HepG2 (cell line): Measurements from ENCODE around the gene ULBP2. TPM values are rescaled to one million over a fixed set of nuclear protein-coding genes. Genes with fewer than 3 reads are reported as not detected.

ENCODE experiments used
- ARHGAP35 ChIP-seq: sonication (generic); formaldehyde crosslinking; IDR thresholded peaks from 2 replicates; pipeline ENCODE4 v1.9.0; 2022; ENCODE audit warnings: mild to moderate bottlenecking, inconsistent platforms, moderate library complexity, missing genetic modification reagents, borderline replicate concordance
- CENPX ChIP-seq: sonication (generic); formaldehyde crosslinking; IDR thresholded peaks from 2 replicates; pipeline ENCODE4 v1.9.0; 2021; ENCODE audit warnings: mild to moderate bottlenecking, missing genetic modification reagents, moderate library complexity
- EHMT2 ChIP-seq: fragments of 200-600 bp; sonication (generic); IDR thresholded peaks from 2 replicates; pipeline ENCODE4 v1.7.0; 2017; ENCODE audit warnings: antibody characterized with exemption, low read depth, low read length, borderline replicate concordance
- FOXK2 ChIP-seq: fragments of 450-650 bp; IDR thresholded peaks from 2 replicates; pipeline ENCODE4 v1.6.1; 2016
- GABPB1 ChIP-seq: IDR thresholded peaks from 2 replicates; pipeline ENCODE4 v1.6.1; 2016; ENCODE audit warnings: mild to moderate bottlenecking, missing genetic modification reagents, moderate library complexity, missing compliant biosample characterization
- GTF2F1 ChIP-seq: fragments of 150-350 bp; IDR thresholded peaks from 2 replicates; pipeline ENCODE4 v1.6.1; 2014; ENCODE audit warnings: low read length
- HINFP ChIP-seq: sonication (generic); formaldehyde crosslinking; IDR thresholded peaks from 2 replicates; pipeline ENCODE4 v1.4.0; 2020; ENCODE audit warnings: low read depth, mild to moderate bottlenecking, missing genetic modification reagents
- IRF9 ChIP-seq: sonication (generic); formaldehyde crosslinking; IDR thresholded peaks from 2 replicates; pipeline ENCODE4 v1.8.0; 2022; ENCODE audit warnings: missing genetic modification reagents, mild to moderate bottlenecking, borderline replicate concordance
- JARID2 ChIP-seq: sonication (generic); formaldehyde crosslinking; IDR thresholded peaks from 2 replicates; pipeline ENCODE4 v1.8.1; 2023; ENCODE audit warnings: missing genetic modification reagents, inconsistent platforms; ENCODE audit not compliant: insufficient replicate concordance
- MTA1 ChIP-seq: sonication (generic); formaldehyde crosslinking; IDR thresholded peaks from 2 replicates; pipeline ENCODE4 v1.4.0; 2020; ENCODE audit warnings: missing genetic modification reagents, mild to moderate bottlenecking, borderline replicate concordance
- MYPOP ChIP-seq: sonication (generic); formaldehyde crosslinking; IDR thresholded peaks from 2 replicates; pipeline ENCODE4 v1.8.1; 2023; ENCODE audit warnings: mild to moderate bottlenecking, moderate library complexity, missing genetic modification reagents
- PAXIP1 ChIP-seq: sonication (generic); formaldehyde crosslinking; conservative IDR thresholded peaks from 2 replicates; pipeline ENCODE4 v1.4.0; 2020; ENCODE audit warnings: mild to moderate bottlenecking, missing genetic modification reagents, moderate library complexity
- PPARG ChIP-seq: conservative IDR thresholded peaks from 2 replicates; pipeline ENCODE4 v1.6.1; 2016; ENCODE audit warnings: missing biosample characterization, missing genetic modification reagents
- SIN3B ChIP-seq: fragments of 150-350 bp; IDR thresholded peaks from 2 replicates; pipeline ENCODE4 v1.6.1; 2014; ENCODE audit warnings: low read length
- TCF12 ChIP-seq, 2 experiments: fragments of 450-650 bp in 1 of 2; sonication (generic) in 1 of 2; formaldehyde crosslinking in 1 of 2; IDR thresholded peaks; 2 replicates each; pipeline versions ENCODE4 v1.6.1 to v1.8.0; 2017 to 2022; ENCODE audit warnings: antibody characterized with exemption in 1 of 2, mild to moderate bottlenecking in 1 of 2, missing genetic modification reagents in 1 of 2, moderate library complexity in 1 of 2
- TEAD3 ChIP-seq: optimal IDR thresholded peaks from 2 replicates; pipeline ENCODE3; 2016; ENCODE audit warnings: borderline replicate concordance
- ZNF274 ChIP-seq: sonication (generic); formaldehyde crosslinking; IDR thresholded peaks from 2 replicates; pipeline ENCODE4 v1.5.1; 2020; ENCODE audit warnings: mild to moderate bottlenecking, missing genetic modification reagents
- ZNF446 ChIP-seq: sonication (generic); formaldehyde crosslinking; IDR thresholded peaks from 2 replicates; pipeline ENCODE4 v1.5.0; 2020; ENCODE audit warnings: mild to moderate bottlenecking, missing genetic modification reagents
- ZNF501 ChIP-seq: sonication (generic); formaldehyde crosslinking; IDR thresholded peaks from 2 replicates; pipeline ENCODE4 v1.5.1; 2020; ENCODE audit warnings: mild to moderate bottlenecking, moderate library complexity, missing genetic modification reagents
- ZNF749 ChIP-seq: sonication (generic); formaldehyde crosslinking; IDR thresholded peaks from 2 replicates; pipeline ENCODE4 v1.8.0; 2022; ENCODE audit warnings: mild to moderate bottlenecking, missing genetic modification reagents, moderate library complexity, borderline replicate concordance
- ZNF839 ChIP-seq: sonication (generic); formaldehyde crosslinking; IDR thresholded peaks from 2 replicates; pipeline ENCODE4 v1.4.0; 2020; ENCODE audit warnings: missing genetic modification reagents, mild to moderate bottlenecking, borderline replicate concordance
- polyA plus RNA-seq, 8 experiments: library from polyadenylated mRNA; depleted of rRNA in 3 of 8; stranded (reverse) in 7 of 8; unstranded in 1 of 8; fragments of >200 nt; fragmentation: Illumina TruSeq in 4 of 8; extraction: Trizol in 4 of 8; gene quantifications; 2 replicates each; pipeline versions ENCODE4 v1.2.1 to v1.2.3, GENCODE V29; 2011 to 2016; ENCODE audit warnings: low read depth in 4 of 8, missing spikeins in 1 of 8, mixed read lengths in 1 of 8; ENCODE audit not compliant: insufficient read depth in 1 of 8
- total RNA-seq, 5 experiments: library from RNA; depleted of rRNA; stranded (reverse); fragments of >200 nt; fragmentation: Illumina TruSeq; extraction: Trizol; gene quantifications; 2 replicates each; pipeline ENCODE4 v1.2.3, GENCODE V29; 2016; ENCODE audit warnings: low read depth in 1 of 5

Gene ULBP2
- total and polyA plus RNA-seq, 2 of the 13 experiments (the other 11 are each of a cell fraction or from before 2014, with no cell fraction given) = not detected

- TF ChIP-seq ZNF501 (CRISPR knock-in tag) = peak; percentile 46; the same call in 1 of the 2 replicates
- no peak for TF ChIP-seq EHMT2
- no peak for TF ChIP-seq ZNF446
- no peak for TF ChIP-seq MTA1 (CRISPR knock-in tag)
- no peak for TF ChIP-seq MYPOP (CRISPR knock-in tag)
- TF ChIP-seq GABPB1 (CRISPR knock-in tag) = peak; percentile 58
- 0 out of 2 replicates have a peak, but pooled peaks have one; percentile 55 for TF ChIP-seq ZNF839 (CRISPR knock-in tag)
- no peak for TF ChIP-seq ZNF749 (CRISPR knock-in tag)
- no peak for TF ChIP-seq JARID2 (CRISPR knock-in tag)
- no peak for TF ChIP-seq HINFP (CRISPR knock-in tag)
- TF ChIP-seq GTF2F1 = no peak
- TF ChIP-seq PPARG (CRISPR knock-in tag) = no peak
- no peak for TF ChIP-seq PAXIP1 (CRISPR knock-in tag)
- TF ChIP-seq SIN3B = no peak
- TF ChIP-seq ARHGAP35 (CRISPR knock-in tag) = no peak
- TF ChIP-seq TEAD3 = peak; percentile 42
- no peak for TF ChIP-seq IRF9 (CRISPR knock-in tag)
- TF ChIP-seq FOXK2 = no peak
- TF ChIP-seq CENPX (CRISPR knock-in tag) = no peak
- no peak for TF ChIP-seq TCF12 (IDR thresholded peaks at IDR 0.05)
- no peak for TF ChIP-seq TCF12 (CRISPR knock-in tag; IDR thresholded peaks at IDR 0.05)
- no peak for TF ChIP-seq ZNF274 (CRISPR knock-in tag)
Observed at GRCh38 chr6:149922642-149923326, 19.0 kb upstream of the ULBP2 start, which contains the start of gene RAET1G (continued).
